C4-2B (cell line): ENCODE results near the gene TMEM258.

ENCODE experiments used
- ZFX ChIP-seq: fragments of 450-650 bp; IDR thresholded peaks from 2 replicates; pipeline ENCODE4 v1.6.1; 2017
- TF ChIP-seq, protein P1 (sequence below): fragments of 450-650 bp; conservative IDR thresholded peaks from 2 replicates; pipeline ENCODE4 v1.5.1; 2017; ENCODE audit warnings: mild to moderate bottlenecking

GRCh38 chr11:61787928-61788491 lies 4.4 kb downstream of the TMEM258 start:
- TF ChIP-seq, protein P1, sequence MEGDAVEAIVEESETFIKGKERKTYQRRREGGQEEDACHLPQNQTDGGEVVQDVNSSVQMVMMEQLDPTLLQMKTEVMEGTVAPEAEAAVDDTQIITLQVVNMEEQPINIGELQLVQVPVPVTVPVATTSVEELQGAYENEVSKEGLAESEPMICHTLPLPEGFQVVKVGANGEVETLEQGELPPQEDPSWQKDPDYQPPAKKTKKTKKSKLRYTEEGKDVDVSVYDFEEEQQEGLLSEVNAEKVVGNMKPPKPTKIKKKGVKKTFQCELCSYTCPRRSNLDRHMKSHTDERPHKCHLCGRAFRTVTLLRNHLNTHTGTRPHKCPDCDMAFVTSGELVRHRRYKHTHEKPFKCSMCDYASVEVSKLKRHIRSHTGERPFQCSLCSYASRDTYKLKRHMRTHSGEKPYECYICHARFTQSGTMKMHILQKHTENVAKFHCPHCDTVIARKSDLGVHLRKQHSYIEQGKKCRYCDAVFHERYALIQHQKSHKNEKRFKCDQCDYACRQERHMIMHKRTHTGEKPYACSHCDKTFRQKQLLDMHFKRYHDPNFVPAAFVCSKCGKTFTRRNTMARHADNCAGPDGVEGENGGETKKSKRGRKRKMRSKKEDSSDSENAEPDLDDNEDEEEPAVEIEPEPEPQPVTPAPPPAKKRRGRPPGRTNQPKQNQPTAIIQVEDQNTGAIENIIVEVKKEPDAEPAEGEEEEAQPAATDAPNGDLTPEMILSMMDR: no peak; the same call in 1 of the 2 replicates
- TF ChIP-seq ZFX: no peak
